ENCODE results near the gene GRM7. TPM values are rescaled to one million over a fixed set of nuclear protein-coding genes. Genes with fewer than 3 reads are reported as not detected.

Gene GRM7
- total RNA-seq, 4 donors from 2014 or later, result 0.09 TPM; not detected in 3

DNA sequence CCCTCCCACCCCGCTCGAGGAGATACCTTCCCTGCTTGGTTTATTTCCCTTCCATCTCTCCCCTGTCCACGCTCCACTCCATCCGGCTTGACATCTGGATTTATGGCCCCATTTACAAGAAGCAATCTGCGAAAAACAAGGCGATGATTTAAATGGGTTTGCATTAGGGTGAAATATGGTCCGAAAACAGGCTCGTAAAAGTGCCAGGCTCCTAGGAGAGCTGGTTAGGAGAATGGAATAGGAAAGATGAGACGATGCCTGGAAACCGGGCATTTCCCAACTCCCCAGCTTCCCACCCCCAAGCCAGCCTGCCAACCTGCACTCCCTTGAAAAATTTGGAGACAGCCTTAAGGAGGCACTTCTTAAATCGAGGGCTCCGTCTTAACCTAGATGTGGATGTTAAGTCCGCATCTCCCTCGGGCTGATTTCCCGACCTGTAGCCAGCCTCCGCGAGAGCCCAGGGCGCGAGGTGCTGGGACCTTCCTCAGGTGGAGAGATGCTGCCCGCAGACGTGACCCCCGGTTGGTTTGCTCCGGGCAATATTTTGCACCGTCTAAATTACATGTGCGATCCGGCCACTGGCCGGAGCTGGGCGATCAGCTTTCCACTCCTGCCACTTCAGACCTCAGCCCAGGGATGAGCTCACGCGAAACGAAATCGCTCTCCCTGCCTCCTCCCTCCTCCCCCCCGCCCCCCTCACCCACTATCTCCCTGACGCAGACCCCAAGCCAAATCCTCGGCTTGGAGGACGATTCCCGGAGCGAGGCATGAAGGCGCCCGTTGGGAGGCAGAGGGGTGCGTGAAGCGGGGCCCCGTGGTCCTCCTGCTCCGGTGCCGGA lies 1.3 kb downstream of the GRM7 start:
- 4% methylated on average over 11 to 21 of the region's 45 CpGs for whole genome bisulfite sequencing, 2 donors
- H3K9me3 ChIP-seq, result no peaks in the 10 kb centered on the region
- DNase-seq, result no peak

DNA sequence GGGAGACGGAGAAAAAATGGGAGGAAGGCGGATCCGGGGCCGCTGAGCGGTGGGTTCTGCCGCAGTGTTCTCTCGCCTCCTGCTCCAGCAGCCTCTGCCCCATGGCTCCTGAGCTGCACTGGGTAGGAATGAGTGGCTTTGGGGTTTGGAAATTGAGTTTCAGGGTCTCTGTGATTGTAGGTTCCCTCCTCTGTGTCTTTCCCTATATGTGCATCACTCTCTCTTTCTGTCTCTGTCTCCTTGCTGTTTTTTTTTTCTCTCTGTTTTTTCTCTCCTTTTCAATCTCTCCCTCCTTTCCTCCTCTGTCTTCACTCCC lies 1.9 kb downstream of the GRM7 start:
- DNase-seq, result no peak
- WGBS, 2 donors, result 14 to 15% methylated on average over 1 to 7 of the region's 7 CpGs
- Histone ChIP-seq H3K4me1 (peaks cover 8 to 24% (median 8%) of the 10 kb centered on the region in 3 donors), H3K4me3 (peak overlapping the region in 1 of 4 donors; percentile 36), H3K27me3 (peaks cover 0 to 64% (median 2%) of the 10 kb centered on the region in 4 donors), H3K9me3 (no peaks in the 10 kb centered on the region), H3K27ac (no peak overlapping the region), H3K36me3 (no peaks in the 10 kb centered on the region)
- intact Hi-C loops (cut with DNase I), result no loop called here
- TF ChIP-seq, protein P1, sequence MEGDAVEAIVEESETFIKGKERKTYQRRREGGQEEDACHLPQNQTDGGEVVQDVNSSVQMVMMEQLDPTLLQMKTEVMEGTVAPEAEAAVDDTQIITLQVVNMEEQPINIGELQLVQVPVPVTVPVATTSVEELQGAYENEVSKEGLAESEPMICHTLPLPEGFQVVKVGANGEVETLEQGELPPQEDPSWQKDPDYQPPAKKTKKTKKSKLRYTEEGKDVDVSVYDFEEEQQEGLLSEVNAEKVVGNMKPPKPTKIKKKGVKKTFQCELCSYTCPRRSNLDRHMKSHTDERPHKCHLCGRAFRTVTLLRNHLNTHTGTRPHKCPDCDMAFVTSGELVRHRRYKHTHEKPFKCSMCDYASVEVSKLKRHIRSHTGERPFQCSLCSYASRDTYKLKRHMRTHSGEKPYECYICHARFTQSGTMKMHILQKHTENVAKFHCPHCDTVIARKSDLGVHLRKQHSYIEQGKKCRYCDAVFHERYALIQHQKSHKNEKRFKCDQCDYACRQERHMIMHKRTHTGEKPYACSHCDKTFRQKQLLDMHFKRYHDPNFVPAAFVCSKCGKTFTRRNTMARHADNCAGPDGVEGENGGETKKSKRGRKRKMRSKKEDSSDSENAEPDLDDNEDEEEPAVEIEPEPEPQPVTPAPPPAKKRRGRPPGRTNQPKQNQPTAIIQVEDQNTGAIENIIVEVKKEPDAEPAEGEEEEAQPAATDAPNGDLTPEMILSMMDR (IDR thresholded peaks at IDR 0.05), result no peak
- no peak for TF ChIP-seq POLR2A (IDR thresholded peaks at IDR 0.05)

More for the DNA sequence above, 1.3 kb downstream of the GRM7 start:
- intact Hi-C loops (cut with DNase I), result no loop called here
- TF ChIP-seq, protein P1 (IDR thresholded peaks at IDR 0.05), result no peak
- no peak for TF ChIP-seq POLR2A (IDR thresholded peaks at IDR 0.05)
- H3K36me3 ChIP-seq, result no peaks in the 10 kb centered on the region
- peaks cover 0 to 64% (median 2%) of the 10 kb centered on the region in 4 donors for H3K27me3 ChIP-seq
- peak overlapping the region in 1 of 4 donors; percentile 36 for H3K4me3 ChIP-seq
- H3K4me1 ChIP-seq, result peaks cover 8 to 24% (median 8%) of the 10 kb centered on the region in 3 donors
- H3K27ac ChIP-seq, result no peak overlapping the region

DNA sequence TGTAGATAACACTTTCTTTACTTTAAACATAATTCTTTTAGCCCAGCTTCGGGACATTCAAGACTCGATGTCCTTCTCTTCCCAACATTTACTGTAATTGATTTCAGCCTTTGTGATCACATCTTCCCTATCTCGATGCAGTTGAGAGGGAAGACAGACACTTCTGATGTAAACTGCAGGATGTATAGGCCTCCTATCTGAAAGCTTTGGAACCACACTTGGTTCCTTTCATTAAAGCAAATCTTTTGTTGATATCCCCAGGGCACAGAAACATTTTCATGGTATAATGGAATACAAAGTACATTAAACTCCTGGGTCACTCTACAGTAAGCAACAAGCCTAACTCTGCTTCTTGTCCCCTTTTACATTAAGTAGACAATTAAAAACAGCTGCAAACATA lies 6.4 kb downstream of the GRM7 start:
- intact Hi-C loops (cut with DNase I), result no loop called here

DNA sequence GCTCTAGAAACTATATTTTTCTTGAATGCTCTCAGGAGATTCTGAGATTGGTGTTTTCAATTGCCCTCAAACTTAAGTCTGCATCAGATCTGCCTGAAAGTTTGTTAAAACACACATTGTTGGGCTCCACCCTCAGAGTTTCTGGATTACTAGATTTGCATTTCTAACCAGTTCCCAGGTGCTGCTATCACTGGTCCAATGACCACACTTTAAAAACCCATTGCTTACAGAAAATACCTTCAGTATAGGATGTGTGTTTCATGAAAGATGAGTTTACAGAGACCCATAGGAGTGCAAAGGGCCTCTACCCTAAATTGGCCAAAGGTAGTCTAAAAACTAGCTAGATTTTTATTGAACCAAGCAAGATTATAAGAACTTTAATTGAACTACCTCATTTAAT lies 17.8 kb downstream of the GRM7 start:
- Histone ChIP-seq H3K4me1 (no peaks in the 10 kb centered on the region), H3K4me3 (no peak overlapping the region), H3K36me3 (no peaks in the 10 kb centered on the region), H3K27me3 (no peaks in the 10 kb centered on the region), H3K9me3 (no peaks in the 10 kb centered on the region), H3K27ac (no peak overlapping the region)
- intact Hi-C loops (cut with DNase I), result no loop called here
- DNase-seq, result no peak
- TF ChIP-seq POLR2A (IDR thresholded peaks at IDR 0.05), result no peak
- TF ChIP-seq, protein P1 (IDR thresholded peaks at IDR 0.05), result no peak

More for the DNA sequence above, 6.4 kb downstream of the GRM7 start:
- Histone ChIP-seq H3K27ac (no peak overlapping the region), H3K4me1 (peaks cover 0 to 6% (median 2%) of the 10 kb centered on the region in 3 donors), H3K4me3 (no peak overlapping the region), H3K27me3 (peaks cover 0 to 31% (median 2%) of the 10 kb centered on the region in 4 donors), H3K36me3 (no peaks in the 10 kb centered on the region), H3K9me3 (no peaks in the 10 kb centered on the region)
- 74 to 85% methylated on average over 3 of the region's 3 CpGs for WGBS, 2 donors
- TF ChIP-seq, protein P1 (IDR thresholded peaks at IDR 0.05), result no peak
- TF ChIP-seq POLR2A (IDR thresholded peaks at IDR 0.05), result no peak
- no peak for DNase-seq

DNA sequence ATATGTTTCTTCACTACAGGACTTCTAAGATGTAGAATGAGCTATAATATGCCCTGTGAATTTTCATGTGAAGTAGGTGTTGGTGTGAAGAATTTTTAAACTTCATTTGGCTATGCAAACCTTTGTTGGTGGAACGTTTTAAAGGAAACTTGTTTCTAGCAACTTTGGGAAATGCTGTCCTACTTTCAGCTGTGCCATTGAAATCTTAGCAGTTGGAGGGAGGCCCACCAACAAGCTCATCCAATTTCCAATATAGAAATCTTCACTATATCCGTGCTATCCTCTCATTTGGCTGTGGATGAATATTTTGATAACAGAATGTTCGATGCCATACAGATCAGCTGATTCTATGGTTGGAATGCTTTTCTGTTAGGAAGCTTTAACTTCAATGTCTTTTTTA lies 51.3 kb downstream of the GRM7 start:
- WGBS, 2 donors, result 61 to 67% methylated on average over 3 of the region's 3 CpGs
- intact Hi-C loops (cut with DNase I), result no loop called here

More for the DNA sequence above, 51.3 kb downstream of the GRM7 start:
- H3K27me3 ChIP-seq, result no peaks in the 10 kb centered on the region
- DNase-seq, result no peak
- no peaks in the 10 kb centered on the region for H3K4me1 ChIP-seq
- TF ChIP-seq, protein P1 (IDR thresholded peaks at IDR 0.05), result no peak
- no peak for TF ChIP-seq POLR2A (IDR thresholded peaks at IDR 0.05)
- no peak overlapping the region for H3K4me3 ChIP-seq
- no peak overlapping the region for H3K27ac ChIP-seq
- H3K9me3 ChIP-seq, result no peaks in the 10 kb centered on the region
- no peaks in the 10 kb centered on the region for H3K36me3 ChIP-seq
